ENCODE data around the gene PIGR. TPM values are rescaled to one million over a fixed set of nuclear protein-coding genes. Genes with fewer than 3 reads are reported as not detected.

Gene PIGR, protein sequence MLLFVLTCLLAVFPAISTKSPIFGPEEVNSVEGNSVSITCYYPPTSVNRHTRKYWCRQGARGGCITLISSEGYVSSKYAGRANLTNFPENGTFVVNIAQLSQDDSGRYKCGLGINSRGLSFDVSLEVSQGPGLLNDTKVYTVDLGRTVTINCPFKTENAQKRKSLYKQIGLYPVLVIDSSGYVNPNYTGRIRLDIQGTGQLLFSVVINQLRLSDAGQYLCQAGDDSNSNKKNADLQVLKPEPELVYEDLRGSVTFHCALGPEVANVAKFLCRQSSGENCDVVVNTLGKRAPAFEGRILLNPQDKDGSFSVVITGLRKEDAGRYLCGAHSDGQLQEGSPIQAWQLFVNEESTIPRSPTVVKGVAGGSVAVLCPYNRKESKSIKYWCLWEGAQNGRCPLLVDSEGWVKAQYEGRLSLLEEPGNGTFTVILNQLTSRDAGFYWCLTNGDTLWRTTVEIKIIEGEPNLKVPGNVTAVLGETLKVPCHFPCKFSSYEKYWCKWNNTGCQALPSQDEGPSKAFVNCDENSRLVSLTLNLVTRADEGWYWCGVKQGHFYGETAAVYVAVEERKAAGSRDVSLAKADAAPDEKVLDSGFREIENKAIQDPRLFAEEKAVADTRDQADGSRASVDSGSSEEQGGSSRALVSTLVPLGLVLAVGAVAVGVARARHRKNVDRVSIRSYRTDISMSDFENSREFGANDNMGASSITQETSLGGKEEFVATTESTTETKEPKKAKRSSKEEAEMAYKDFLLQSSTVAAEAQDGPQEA
- 55.2 TPM for polyA plus RNA-seq (2012; ENCODE audit: missing spikeins)

DNA sequence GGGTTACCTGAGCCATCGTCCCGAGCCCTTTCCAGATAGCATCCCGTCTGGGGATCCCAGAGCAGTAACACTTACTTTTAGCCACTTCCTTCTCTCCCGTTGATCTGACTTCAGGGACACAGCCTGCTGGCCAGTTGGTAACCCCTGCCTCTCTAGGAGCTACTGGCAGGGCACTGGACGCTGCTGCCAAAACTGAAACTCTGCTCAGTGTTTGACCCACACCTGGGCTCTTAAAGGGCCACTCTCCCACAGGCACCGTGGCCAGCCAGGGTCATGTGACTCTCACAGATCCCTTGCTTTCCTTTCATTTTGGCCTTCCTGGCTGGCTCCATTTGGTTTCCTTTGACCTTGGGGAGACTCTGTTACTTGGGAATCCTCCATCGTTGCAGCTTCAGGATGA is at the start of gene PIGR:
PIGR (minus strand) TSS at position 206 of the 400 bp plus-strand sequence. CDS start 5,935 bp downstream, outside the sequence.
- DNase-seq (ENCODE audit: insufficient read length) (no peak), FAIRE-seq (no peak)
- no peak for TF ChIP-seq POLR2AphosphoS5 (IDR thresholded peaks at IDR 0.05; ENCODE audit: low read depth, low read length)
- TF ChIP-seq TAF1 (IDR thresholded peaks at IDR 0.05; ENCODE audit: borderline replicate concordance, low read depth, low read length) = no peak
- no peak for TF ChIP-seq POLR2A (IDR thresholded peaks at IDR 0.05; ENCODE audit: low read depth, low read length)

DNA sequence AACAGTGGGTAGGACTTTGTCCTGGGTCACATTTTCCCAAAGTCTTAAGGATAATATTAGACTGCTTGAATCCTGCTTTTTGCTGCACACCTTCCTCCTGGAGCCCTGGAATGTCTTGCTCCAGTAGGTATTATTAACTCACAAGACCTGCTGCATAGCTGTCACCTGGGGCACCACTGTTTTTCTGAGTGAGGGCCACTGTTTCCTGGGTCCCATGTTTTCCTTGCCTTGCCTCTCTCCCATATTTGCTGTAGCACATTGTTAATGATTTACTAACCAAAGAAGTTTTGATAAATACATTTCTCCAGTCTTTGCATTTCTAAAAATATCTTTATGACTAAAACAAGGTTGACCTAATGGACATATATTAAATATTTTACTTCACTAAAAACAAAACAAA is 46.5 kb upstream of the PIGR start:
- FAIRE-seq (no peak), DNase-seq (ENCODE audit: insufficient read length) (no peak)
- TF ChIP-seq TAF1 (IDR thresholded peaks at IDR 0.05; ENCODE audit: borderline replicate concordance, low read depth, low read length) = no peak
- no peak for TF ChIP-seq POLR2A (IDR thresholded peaks at IDR 0.05; ENCODE audit: low read depth, low read length)
- no peak for TF ChIP-seq POLR2AphosphoS5 (IDR thresholded peaks at IDR 0.05; ENCODE audit: low read depth, low read length)

DNA sequence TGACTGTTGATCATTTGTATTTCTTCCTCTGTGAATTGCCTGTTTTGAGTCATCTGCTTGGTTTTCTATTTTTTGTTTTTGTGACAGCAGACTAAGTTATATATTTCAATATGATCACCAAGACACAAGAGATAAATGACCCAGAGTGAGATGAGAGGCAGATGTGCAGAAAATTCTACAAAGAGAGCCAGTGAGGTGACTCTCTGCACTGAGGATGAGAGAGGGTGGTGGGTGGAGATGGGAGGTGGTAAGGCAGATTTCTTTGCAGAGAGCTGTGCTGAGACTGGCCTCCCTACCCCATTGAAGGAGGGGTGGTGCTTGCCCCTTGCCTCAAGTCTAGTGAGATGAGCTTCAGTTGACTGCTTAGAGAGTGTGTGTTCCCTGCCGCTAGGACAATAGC is 41.6 kb upstream of the PIGR start:
- DNase-seq (ENCODE audit: insufficient read length) (no peak), FAIRE-seq (no peak)
- no peak for TF ChIP-seq POLR2AphosphoS5 (IDR thresholded peaks at IDR 0.05; ENCODE audit: low read depth, low read length)
- no peak for TF ChIP-seq POLR2A (IDR thresholded peaks at IDR 0.05; ENCODE audit: low read depth, low read length)
- TF ChIP-seq TAF1 (IDR thresholded peaks at IDR 0.05; ENCODE audit: borderline replicate concordance, low read depth, low read length) = no peak

DNA sequence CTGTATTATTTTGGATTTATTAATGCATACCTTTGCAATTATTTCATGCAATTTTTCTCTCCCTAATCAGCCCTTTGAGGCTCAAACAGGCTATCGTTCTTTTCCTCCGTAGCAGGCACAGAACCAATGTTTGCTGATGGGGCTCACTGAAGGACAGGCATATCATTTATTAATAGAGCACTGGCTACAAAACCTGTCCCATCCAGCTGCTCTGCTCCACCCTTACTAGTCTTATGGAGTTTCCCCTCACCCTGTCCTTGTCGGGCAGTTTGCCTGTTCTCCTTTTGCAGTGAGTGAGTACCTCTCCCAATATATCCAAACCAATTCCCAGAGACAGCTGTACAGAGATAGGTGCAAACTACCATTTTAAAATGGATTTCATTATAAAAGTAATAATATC is 40.6 kb upstream of the PIGR start:
- FAIRE-seq (no peak), DNase-seq (ENCODE audit: insufficient read length) (no peak)
- TF ChIP-seq POLR2AphosphoS5 (IDR thresholded peaks at IDR 0.05; ENCODE audit: low read depth, low read length) = no peak
- TF ChIP-seq POLR2A (IDR thresholded peaks at IDR 0.05; ENCODE audit: low read depth, low read length) = no peak
- TF ChIP-seq TAF1 (IDR thresholded peaks at IDR 0.05; ENCODE audit: borderline replicate concordance, low read depth, low read length) = no peak

DNA sequence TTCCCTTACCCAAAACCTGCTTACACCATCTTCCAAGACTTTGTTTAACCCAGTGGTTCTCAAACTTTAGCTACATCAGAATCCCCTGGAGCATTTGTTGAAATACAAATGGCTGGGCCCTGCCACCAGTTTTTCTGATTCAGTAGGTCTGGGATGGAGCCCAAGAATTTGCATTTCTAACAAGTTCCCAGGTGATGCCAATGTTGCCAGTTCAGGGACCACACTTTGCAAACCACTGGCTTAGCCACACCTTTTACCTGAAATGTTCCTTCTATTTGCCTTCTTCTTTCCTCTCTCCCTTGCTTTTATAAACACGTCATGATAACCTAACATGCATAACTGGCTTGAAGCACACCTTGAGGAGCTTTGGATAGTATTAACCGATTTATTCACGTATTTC is 40.1 kb upstream of the PIGR start:
- FAIRE-seq = no peak
- no peak for TF ChIP-seq POLR2A (IDR thresholded peaks at IDR 0.05; ENCODE audit: low read depth, low read length)
- TF ChIP-seq TAF1 (IDR thresholded peaks at IDR 0.05; ENCODE audit: borderline replicate concordance, low read depth, low read length) = no peak
- TF ChIP-seq POLR2AphosphoS5 (IDR thresholded peaks at IDR 0.05; ENCODE audit: low read depth, low read length) = no peak
- no peak for DNase-seq (ENCODE audit: insufficient read length)

DNA sequence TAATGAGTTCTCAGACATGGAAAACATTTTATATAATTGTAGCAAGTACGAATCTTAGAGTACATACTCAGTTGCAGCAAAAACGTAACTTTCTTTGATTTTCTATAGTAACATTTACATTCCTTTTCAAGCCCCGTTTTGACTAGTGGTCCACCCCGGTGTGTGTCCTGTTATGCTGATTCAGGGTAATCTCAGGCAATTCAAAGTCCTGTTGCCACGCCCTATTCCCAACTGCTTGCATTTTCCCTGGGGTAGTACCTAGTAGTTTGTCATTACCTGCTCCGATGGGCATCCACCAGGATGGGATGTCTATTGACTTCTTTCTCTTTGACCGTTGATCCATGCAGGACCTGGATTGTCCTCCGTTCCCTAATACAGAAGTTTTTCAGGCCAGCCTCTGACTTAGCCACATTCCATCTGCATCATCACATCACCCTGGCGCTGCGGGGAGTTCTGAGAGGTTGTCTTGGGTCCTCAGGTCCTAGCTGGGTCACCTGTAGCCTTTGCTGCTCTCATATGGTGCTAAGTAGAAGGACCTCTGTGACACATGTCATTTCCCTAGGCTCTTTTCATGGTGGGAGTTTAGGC is 39.0 kb upstream of the PIGR start:
- DNase-seq (ENCODE audit: insufficient read length) = no peak
- no peak for FAIRE-seq

DNA sequence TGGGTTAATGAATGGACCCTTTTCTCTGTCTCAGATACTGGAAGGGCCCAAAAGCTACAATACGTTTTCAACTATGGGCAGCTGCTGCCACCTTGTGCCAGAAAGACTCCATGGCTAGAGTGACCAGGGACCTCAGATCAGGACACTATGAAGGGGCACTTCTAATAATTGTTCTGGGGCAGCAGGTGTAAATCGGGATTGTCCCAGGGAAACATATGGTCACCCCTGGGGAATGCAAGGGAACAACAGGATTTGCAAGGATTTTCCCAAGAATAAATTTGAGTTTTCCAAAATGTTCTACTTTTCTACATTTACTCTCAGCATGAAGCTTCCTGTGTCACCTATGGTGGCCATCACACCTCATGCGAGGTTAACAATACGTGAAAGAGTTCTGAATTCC is 36.0 kb upstream of the PIGR start:
- DNase-seq (ENCODE audit: insufficient read length) (peak; percentile 35), FAIRE-seq (peak; percentile 78)
- TF ChIP-seq TAF1 (IDR thresholded peaks at IDR 0.05; ENCODE audit: borderline replicate concordance, low read depth, low read length) (no peak), POLR2A (IDR thresholded peaks at IDR 0.05; ENCODE audit: low read depth, low read length) (no peak), POLR2AphosphoS5 (IDR thresholded peaks at IDR 0.05; ENCODE audit: low read depth, low read length) (no peak)

More for the DNA sequence above, 39.0 kb upstream of the PIGR start:
- no peak for TF ChIP-seq TAF1 (IDR thresholded peaks at IDR 0.05; ENCODE audit: borderline replicate concordance, low read depth, low read length)
- no peak for TF ChIP-seq POLR2AphosphoS5 (IDR thresholded peaks at IDR 0.05; ENCODE audit: low read depth, low read length)
- TF ChIP-seq POLR2A (IDR thresholded peaks at IDR 0.05; ENCODE audit: low read depth, low read length) = no peak

DNA sequence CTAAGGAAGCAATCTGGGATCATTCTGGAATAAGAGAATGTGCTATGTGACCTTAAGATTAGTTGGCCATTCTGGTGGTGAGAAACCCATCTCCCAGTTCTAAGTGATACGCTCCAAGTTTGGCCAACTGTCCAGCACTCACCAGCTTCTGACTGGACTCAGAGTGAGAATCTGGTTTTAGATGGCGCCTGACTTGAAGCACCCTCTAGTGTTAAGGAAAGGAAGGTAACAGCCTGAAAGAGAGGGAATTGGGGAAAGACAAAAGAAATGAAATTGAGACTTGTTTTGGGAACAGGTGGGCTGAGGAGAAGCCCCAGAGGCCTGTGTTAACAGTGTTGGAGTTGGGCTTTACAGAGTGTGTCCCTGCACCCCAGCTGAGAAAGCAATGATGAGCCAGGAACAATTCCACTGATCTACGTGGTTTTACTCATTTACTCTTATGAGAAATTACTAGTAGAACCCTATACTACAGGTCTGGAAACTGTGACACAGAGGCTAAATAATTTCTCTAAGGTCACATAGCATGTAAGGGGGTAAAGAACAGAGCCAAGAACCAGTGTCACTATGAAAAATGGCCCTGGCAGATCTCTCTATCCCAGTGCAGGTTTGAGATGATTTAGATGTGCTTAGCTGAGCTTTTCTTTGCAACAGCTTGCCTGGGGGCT is 33.2 kb upstream of the PIGR start:
- FAIRE-seq (peak; percentile 14), DNase-seq (ENCODE audit: insufficient read length) (no peak)
- TF ChIP-seq POLR2AphosphoS5 (IDR thresholded peaks at IDR 0.05; ENCODE audit: low read depth, low read length) (no peak), POLR2A (IDR thresholded peaks at IDR 0.05; ENCODE audit: low read depth, low read length) (no peak), TAF1 (IDR thresholded peaks at IDR 0.05; ENCODE audit: borderline replicate concordance, low read depth, low read length) (no peak)

DNA sequence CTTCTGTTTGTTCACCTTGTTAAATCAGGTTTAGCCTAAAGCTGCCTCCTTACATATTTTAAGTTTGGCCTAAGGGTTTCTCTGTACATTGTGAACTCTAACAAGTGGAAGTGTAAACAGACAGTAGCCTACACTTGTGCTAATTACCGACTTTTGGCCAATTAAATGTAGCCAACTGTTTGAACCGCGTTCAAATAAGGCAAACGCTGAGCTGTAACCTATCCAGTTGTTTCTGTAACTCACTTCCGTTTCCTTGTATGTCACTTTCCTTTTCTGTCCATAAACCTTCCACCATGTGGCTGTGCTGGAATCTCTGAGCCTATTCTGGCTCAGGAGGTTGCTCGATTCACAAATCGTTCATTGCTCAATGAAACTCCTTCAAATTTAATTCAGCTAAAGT is 32.0 kb upstream of the PIGR start:
- no peak for DNase-seq (ENCODE audit: insufficient read length)
- no peak for FAIRE-seq
- no peak for TF ChIP-seq POLR2AphosphoS5 (IDR thresholded peaks at IDR 0.05; ENCODE audit: low read depth, low read length)
- TF ChIP-seq POLR2A (IDR thresholded peaks at IDR 0.05; ENCODE audit: low read depth, low read length) = no peak
- no peak for TF ChIP-seq TAF1 (IDR thresholded peaks at IDR 0.05; ENCODE audit: borderline replicate concordance, low read depth, low read length)

DNA sequence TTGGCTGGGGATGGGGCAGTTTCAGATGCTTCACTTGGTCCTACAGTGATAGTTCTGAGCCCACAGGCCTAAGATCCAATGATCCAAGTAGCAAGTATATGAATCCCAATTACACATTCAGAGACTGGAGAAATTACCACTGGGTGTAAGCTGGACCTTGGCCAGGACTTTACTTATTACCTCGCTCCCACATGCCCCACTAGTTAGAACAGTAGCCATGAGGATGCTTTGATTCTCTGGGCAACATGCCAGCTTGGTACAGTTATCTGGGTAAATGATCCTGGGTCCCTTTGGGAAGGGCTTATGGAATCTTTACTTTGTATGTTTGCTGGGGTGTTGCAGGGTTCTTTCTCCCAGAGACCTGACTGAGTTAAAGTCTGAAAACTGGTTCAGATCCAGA is 29.0 kb upstream of the PIGR start:
- FAIRE-seq (no peak), DNase-seq (ENCODE audit: insufficient read length) (no peak)
- TF ChIP-seq TAF1 (IDR thresholded peaks at IDR 0.05; ENCODE audit: borderline replicate concordance, low read depth, low read length) (no peak), POLR2AphosphoS5 (IDR thresholded peaks at IDR 0.05; ENCODE audit: low read depth, low read length) (no peak), POLR2A (IDR thresholded peaks at IDR 0.05; ENCODE audit: low read depth, low read length) (no peak)

DNA sequence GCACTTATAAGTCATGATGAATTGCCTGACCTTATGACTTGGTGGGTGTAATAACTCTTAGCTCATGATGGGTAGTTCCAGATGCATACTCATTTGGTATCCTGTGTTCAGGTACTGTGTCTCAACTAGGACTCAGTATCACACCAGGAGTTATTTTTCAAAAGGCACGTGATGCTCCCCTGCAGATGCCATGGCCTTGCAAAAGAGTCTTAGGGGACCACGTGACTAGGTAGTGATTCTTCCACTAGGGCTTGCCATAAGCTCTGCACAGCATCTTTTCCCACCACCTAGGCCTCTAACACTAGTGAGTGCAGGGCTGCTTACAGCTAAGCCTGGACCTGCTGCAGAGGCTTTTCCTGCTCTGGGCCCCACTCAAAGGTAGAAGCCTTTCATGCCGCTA is 27.9 kb upstream of the PIGR start:
- no peak for FAIRE-seq
- DNase-seq (ENCODE audit: insufficient read length) = no peak
- TF ChIP-seq POLR2A (IDR thresholded peaks at IDR 0.05; ENCODE audit: low read depth, low read length) (no peak), TAF1 (IDR thresholded peaks at IDR 0.05; ENCODE audit: borderline replicate concordance, low read depth, low read length) (no peak), POLR2AphosphoS5 (IDR thresholded peaks at IDR 0.05; ENCODE audit: low read depth, low read length) (no peak)
